Stomach (tissue), 4 donors: ENCODE measurements around the gene RABAC1.

Source experiments
- CTCF ChIP-seq, 7 experiments: fragments of 450-650 bp in 4 of 7; fragments of 200-600 bp in 3 of 7; sonication (generic) in 3 of 7; IDR thresholded peaks; one replicate each; pipeline ENCODE4 v1.5.1; 2016 to 2019; ENCODE audit warnings: antibody characterized with exemption in 7 of 7, control low read depth in 2 of 7, mild to moderate bottlenecking in 1 of 7
- POLR2A ChIP-seq, 4 donors: fragments of 450-650 bp; IDR thresholded peaks; one replicate each; pipeline ENCODE4 v1.6.1; 2016; ENCODE audit warnings: antibody characterized with exemption in 4 of 4, control low read depth in 2 of 4, mild to moderate bottlenecking in 1 of 4, moderate library complexity in 1 of 4

GRCh38 chr19:41934849-41935374, 24.2 kb downstream of the RABAC1 start:
- TF ChIP-seq CTCF (IDR thresholded peaks at IDR 0.05) = peak in 5 of 7 experiments; percentile 56 to 84 (median 81)
- TF ChIP-seq POLR2A (IDR thresholded peaks at IDR 0.05) = no peak
